ENCODE data around the gene PTPRT. TPM values are rescaled to one million over a fixed set of nuclear protein-coding genes. Genes with fewer than 3 reads are reported as not detected.
A peak's percentile ranks its signal among the peaks of the same experiment; 100 is the strongest.

PTPRT gene
- total RNA-seq, 1 experiment from 2014 or later: 0.13 TPM

DNA sequence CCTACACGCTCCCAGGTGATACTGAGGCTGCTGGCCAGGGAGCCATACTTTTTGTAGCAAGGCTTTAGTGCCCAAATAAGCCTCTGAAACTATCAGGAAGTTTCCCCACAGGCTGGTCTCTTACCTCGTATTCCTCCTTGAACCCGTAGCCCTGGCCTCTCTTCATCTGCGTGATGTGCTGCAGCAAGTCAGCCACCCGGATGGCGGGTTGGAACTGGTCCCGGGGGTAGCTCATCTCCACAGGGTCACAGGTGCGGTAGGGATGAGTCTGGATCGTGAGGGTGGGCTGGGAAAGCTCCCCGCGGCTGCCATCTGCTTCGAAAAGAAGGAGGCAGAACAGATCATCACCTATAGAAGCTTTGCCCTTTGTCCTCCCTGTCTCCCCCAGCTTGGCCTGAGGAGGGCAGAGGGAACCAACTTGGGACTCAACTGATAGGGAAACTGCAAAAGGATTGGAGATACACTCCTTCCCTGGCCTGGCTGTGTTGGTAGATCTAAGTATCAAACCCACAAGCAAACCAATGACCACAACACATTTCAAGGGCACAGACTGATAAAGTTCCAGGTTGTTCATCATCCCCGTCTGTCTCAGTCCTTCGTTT lies 1028.4 kb downstream of the PTPRT start:
- peaks cover 60% of the 10 kb centered on the region for H3K27me3 Mint-ChIP-seq (ENCODE audit: low read depth)
- no peak overlapping the region for H2BK120ac ChIP-seq (ENCODE audit: low read depth, low read length, poor library complexity, severe bottlenecking)
- no peak overlapping the region for H2AK5ac ChIP-seq (ENCODE audit: insufficient read length, low read length)
- no peaks in the 10 kb centered on the region for H3K79me2 ChIP-seq (ENCODE audit: insufficient read depth, low read length)
- no CpG with 5 or more reads among the region's 14 CpGs for WGBS (ENCODE audit: extremely low coverage, insufficient read length, low lambda C conversion rate)
- no peak overlapping the region for H2BK12ac ChIP-seq (ENCODE audit: insufficient read length, low read depth, low read length)
- H3K27ac Mint-ChIP-seq: no peak overlapping the region
- H3K56ac ChIP-seq (ENCODE audit: insufficient read length, low read depth, low read length): no peak overlapping the region
- no peak overlapping the region for H2BK5ac ChIP-seq (ENCODE audit: insufficient read length, low read length)
- H3K79me1 ChIP-seq (ENCODE audit: insufficient read depth, low read depth, low read length, poor library complexity, severe bottlenecking): no peaks in the 10 kb centered on the region
- no peak overlapping the region for H3K14ac ChIP-seq (ENCODE audit: insufficient read depth, low read length)
- H4K8ac ChIP-seq (replicated peaks; ENCODE audit: insufficient read length, low read depth, low read length): no peak overlapping the region
- no peaks in the 10 kb centered on the region; the same call in 1 of the 2 replicates for H3K4me1 ChIP-seq (ENCODE audit: insufficient read depth, low read length)
- no peak overlapping the region for H3K23ac ChIP-seq (ENCODE audit: insufficient read length, low read depth, low read length)
- TF ChIP-seq, protein P1, sequence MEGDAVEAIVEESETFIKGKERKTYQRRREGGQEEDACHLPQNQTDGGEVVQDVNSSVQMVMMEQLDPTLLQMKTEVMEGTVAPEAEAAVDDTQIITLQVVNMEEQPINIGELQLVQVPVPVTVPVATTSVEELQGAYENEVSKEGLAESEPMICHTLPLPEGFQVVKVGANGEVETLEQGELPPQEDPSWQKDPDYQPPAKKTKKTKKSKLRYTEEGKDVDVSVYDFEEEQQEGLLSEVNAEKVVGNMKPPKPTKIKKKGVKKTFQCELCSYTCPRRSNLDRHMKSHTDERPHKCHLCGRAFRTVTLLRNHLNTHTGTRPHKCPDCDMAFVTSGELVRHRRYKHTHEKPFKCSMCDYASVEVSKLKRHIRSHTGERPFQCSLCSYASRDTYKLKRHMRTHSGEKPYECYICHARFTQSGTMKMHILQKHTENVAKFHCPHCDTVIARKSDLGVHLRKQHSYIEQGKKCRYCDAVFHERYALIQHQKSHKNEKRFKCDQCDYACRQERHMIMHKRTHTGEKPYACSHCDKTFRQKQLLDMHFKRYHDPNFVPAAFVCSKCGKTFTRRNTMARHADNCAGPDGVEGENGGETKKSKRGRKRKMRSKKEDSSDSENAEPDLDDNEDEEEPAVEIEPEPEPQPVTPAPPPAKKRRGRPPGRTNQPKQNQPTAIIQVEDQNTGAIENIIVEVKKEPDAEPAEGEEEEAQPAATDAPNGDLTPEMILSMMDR (conservative IDR thresholded peaks at IDR 0.05): peak; percentile 36; the same call in 2 of the 3 replicates
- H3K36me3 Mint-ChIP-seq (ENCODE audit: insufficient read depth in 1 of 3, low read depth in 3 of 3): no peaks in the 10 kb centered on the region
- H4K5ac ChIP-seq (ENCODE audit: insufficient read length, low read depth, low read length): no peak overlapping the region
- H3K27ac ChIP-seq (ENCODE audit: insufficient read length, low read depth, low read length): no peak overlapping the region
- H3K18ac ChIP-seq (ENCODE audit: insufficient read length, low read depth, low read length): no peak overlapping the region
- H3K4me1 Mint-ChIP-seq: peaks cover 15 to 19% of the 10 kb centered on the region in 2 experiments
- no peaks in the 10 kb centered on the region for H3K23me2 ChIP-seq (ENCODE audit: insufficient read length, low read depth, low read length, poor library complexity, severe bottlenecking)
- no peaks in the 10 kb centered on the region for H4K20me1 ChIP-seq (ENCODE audit: control insufficient read depth, insufficient read depth, insufficient read length)
- no peak overlapping the region for H3K4me3 Mint-ChIP-seq
- H4K91ac ChIP-seq (ENCODE audit: insufficient read length, low read depth, low read length): no peak overlapping the region
- no peak overlapping the region for H3T11ph ChIP-seq (ENCODE audit: low read length)
- no peaks in the 10 kb centered on the region for H3K9me3 ChIP-seq (ENCODE audit: control insufficient read depth, low read depth, low read length)
- no peak overlapping the region for H2BK20ac ChIP-seq (ENCODE audit: low read depth, low read length, poor library complexity, severe bottlenecking)
- H3K4ac ChIP-seq (ENCODE audit: low read depth, low read length): no peak overlapping the region
- no peak overlapping the region for H3K9ac ChIP-seq (ENCODE audit: extremely low read depth, insufficient read length, low read length)
- DNase-seq: peak; percentile 38
- H2BK15ac ChIP-seq (ENCODE audit: low read depth, low read length): no peak overlapping the region
- H2AFZ ChIP-seq (ENCODE audit: low read length): no peak overlapping the region
- no peak overlapping the region for H3K4me2 ChIP-seq (ENCODE audit: insufficient read depth, insufficient read length, low read length)
- H3K27me3 ChIP-seq (ENCODE audit: insufficient read depth, low read length): no peaks in the 10 kb centered on the region
- no peaks in the 10 kb centered on the region for H3K9me3 Mint-ChIP-seq
